ENCODE results near the gene GLIS1.

Gene GLIS1

DNA sequence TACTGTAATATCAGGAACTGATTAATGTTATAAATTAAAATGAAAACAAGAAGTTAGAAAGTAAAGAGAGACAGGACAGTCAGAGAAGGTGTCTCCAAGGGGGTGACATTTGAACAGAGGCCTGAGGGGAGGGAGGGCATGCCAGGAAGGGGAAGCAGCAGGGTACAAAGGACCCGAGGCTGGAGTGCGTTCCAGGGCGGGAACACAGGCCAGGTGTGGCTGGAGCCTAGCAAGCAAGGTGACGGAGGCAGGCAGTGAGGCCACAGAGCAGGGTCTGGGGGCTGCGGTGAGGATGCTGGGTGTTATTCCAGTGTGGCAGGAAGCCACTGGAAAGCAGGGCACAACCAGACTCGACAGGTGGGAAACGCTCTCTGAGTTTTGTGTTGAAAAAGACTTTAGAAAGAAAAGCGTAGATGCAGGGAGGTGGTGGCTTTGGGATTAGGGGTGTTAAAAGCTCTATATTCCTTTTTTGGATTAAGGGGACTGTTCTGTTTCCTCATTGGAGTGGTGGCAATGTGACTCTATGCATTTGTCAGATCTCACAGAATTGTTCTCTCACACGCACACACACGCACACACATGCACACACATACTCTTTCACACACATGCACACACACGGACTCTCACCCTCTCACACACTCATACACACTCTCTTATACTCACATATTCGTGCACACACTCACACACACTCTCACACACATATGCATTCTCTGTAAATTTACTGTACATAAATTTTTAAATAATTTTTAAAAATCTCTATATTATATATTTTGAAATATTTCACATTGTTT is 124.5 kb downstream of the GLIS1 start:
- no peak overlapping the region for H3K4me3 ChIP-seq (ENCODE audit: low read length)
- no peak for DNase-seq (ENCODE audit: low read depth, low spot score)

DNA sequence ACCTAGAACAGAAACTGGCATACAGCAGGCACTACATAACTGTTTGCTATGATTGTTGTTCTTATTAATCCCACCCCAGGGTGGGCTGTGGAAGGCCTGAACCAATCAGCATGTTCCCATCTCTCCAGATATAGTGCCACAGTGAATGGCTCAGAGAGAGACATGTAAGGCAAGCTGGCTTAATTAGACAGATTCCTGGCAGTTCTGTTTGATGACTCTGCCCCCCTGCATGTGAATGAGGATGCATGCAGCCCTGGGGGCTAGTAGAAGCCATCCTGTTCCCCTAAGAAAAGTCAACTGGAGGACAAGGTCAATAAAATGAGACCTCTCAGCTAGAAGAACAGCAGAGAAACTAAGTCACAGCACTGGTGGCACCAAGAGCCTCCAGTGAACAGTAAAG is 130.3 kb downstream of the GLIS1 start:
- no peak overlapping the region for H3K4me3 ChIP-seq (ENCODE audit: low read length)
- DNase-seq (ENCODE audit: low read depth, low spot score): no peak

DNA sequence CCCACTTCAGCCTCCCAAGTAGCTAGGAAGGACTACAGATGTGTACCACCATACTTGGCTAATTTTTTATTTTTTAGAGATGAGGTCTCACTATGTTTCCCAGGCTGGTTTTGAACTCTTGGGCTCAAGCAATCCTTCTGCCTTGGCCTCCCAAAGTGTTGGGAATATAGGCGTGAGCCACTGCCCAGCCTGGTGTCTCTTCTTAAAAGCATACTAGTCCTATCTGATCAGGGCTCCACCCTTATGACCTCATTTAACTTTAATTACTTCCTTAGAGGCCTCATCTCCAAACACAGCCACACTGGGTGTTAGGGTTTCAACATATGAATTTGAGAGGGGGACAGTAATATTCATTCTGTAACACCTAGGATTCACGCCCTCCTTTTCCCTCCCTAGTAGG is 130.9 kb downstream of the GLIS1 start:
- no peak for DNase-seq (ENCODE audit: low read depth, low spot score)
- no peak overlapping the region for H3K4me3 ChIP-seq (ENCODE audit: low read length)

DNA sequence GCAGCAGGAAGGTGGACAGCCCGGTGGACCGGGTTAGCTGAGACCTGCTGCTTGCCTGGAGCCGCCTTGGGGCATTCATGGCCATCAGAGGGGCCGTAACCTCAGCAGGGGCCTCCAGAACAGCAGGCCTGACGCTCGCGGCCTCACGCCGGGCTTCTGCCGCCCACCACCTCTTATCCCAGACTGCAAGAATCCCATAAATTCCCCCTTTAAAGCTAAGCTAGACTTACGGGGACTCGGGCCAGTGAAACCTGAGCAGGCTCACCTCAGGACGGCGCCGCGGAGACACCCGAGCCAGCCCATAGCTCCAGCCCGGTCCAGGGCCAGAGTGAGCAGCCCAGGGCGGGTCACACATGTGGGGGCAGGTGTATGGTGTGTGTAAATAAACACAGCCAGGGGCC is 132.3 kb downstream of the GLIS1 start:
- no peak overlapping the region for H3K4me3 ChIP-seq (ENCODE audit: low read length)
- DNase-seq (ENCODE audit: low read depth, low spot score): no peak

DNA sequence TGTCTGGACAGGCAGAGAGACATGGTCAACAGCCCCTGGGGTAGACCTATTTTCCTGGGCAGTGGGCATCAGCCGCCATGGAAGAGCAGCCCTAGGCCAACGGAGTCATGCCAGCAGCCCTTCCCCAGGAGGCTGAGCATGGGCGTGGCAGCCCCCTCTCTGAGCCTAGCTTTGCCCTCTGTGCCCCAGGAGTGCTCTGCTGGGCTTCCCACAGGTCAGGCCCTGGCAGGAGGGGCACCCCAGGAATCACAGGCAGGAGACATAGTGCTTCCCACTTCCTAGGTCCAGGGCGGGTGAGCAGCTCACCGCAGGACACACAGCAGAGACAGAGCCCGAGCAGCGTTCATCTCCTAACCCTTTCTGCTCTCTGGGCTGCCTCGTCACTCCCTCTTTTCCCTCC is 132.8 kb downstream of the GLIS1 start:
- no peak for DNase-seq (ENCODE audit: low read depth, low spot score)
- H3K4me3 ChIP-seq (ENCODE audit: low read length): no peak overlapping the region

DNA sequence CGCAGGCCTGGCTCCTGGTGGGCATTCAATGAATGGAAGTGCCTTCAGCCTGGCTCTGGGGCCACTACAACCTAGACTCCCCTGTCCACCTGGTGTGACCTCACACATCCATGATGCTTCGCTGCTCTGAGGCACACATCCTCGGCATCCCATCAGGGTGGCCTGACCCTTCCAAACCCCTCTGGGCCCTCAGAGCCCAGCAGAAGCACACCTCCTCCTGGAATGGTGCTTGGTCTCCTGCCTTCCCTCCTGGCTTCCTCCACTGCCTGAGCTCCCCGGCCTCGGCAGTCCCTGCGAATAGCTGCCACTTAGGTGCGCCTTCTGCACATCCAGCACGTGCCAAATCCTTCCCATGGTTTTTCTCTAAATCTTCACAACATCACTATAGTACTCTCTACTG is 133.8 kb downstream of the GLIS1 start:
- DNase-seq (ENCODE audit: low read depth, low spot score): no peak
- no peak overlapping the region for H3K4me3 ChIP-seq (ENCODE audit: low read length)

DNA sequence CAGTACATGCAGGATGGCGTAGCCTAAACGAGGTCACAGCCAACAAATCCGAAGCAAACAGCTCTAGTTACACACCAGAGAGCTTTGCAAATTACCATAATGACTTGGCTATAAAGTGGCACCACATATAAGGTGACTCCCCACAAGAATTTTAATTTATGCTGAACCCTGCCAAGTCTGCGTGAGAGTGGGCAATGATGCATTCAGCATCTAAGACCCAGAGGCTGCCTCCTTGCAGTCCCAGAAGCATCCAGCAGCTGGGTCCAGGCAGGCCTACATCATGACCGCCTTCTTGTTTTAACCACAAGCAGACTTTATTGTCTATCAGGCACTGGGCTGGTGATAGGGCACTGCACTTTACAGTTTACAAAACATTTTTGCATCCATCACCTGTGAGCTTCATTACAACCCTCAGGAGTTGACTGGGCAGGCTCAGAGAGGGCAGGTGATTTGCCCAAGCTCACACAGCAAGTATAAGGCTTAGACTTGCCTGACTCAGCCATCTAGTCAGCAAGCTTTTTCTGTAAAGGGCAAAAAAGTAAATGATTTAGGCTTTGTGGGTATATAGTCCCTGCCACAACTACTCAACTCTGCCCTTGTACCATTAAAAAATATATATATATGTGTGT is 134.6 kb downstream of the GLIS1 start:
- no peak overlapping the region for H3K4me3 ChIP-seq (ENCODE audit: low read length)
- no peak for DNase-seq (ENCODE audit: low read depth, low spot score)

DNA sequence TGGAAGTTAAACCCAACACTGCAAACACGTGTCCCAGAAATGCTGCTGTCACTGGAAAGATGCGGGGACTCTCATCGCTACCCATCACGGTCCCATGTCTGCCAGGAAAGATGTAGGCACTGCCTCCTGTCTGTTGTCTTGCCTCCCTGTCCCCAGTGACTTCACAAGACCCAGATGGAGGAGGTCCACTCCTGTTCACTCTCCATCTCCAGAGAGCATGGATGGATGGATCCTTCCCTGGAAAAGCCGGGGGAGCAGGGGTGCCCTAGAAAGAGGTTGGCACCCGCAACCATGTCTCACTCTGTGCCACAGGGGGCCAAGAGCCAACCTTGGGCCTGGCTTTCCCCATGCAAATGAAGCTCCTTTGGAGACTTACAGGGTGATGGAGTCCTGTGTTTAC is 135.5 kb downstream of the GLIS1 start:
- no peak for DNase-seq (ENCODE audit: low read depth, low spot score)
- no peak overlapping the region for H3K4me3 ChIP-seq (ENCODE audit: low read length)

DNA sequence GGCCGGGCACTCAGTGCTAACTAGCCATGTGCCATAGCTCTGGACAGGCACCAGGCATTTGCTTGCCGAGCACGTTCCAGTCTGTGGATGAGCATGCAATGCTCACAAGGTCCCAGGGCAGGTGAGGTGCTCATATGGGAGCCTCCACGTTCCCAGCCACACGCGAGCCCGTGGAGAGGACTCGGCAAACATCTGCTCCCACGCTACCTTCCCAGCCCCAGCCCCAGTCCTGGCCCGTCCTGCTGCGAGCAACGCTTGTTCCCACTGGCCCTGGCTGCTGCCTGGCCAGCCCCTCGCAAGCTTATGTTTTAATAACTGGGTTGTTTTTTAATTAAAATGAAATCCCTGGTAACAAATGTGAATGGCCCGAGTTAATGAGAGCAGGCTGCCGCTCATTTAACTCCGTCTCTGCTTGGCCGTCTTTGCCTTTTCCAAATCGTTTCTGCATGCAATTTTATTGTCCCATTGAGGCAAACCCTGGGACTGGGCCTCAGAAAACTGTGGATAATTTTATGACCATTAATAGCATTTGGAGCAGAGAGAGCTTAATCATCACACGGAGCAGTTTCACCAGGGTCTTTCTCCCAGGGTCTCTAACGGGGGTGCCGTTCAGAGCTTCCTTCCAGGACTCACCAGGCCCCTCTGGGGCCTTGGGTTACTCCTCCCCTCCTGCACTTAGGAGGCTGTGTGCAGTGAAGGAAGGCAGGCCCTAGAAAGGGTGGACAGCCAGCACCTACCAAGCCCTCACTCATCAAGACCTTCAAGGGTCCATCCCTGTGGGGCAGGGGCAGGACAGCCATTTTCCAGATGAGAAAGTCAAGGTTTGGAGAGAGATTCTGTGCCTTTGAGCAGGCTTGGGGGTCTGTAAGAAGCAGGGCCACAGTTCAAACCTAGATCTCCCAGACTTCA is 136.8 kb downstream of the GLIS1 start:
- no peak for DNase-seq (ENCODE audit: low read depth, low spot score)
- H3K4me3 ChIP-seq (ENCODE audit: low read length): no peak overlapping the region

DNA sequence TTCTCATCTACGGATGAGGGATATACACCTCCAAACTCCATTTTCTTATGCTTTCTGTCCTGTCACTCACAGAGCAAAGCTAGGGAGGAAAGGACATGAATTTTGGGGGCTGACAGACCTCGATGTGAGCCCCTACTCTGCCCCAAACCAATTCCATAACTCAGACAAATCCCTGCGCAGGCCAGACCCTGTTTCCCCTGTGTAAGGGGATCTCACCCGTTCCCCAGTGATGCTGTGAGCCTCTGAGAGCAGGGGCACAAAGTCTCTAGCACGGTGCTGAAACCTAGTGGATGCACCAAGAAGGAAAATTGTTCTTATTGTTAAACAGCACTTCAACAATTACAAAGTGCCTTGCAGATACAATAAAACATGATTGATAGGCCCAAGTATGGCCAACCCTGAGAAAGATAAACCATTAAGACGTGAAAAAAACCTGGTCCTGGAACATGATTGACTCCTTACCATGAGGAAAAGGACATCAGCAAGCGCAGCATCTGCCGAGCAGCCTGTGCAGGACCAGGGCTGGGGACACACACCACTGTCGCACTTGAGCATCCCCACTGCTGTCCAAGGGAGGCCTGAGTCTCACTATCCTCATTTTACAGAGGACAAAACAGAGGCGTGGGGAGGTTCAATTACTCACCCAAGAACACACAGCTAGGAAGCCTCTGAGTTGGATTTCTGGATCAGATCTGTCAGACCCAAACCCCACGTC is 137.8 kb downstream of the GLIS1 start:
- no peak for DNase-seq (ENCODE audit: low read depth, low spot score)
- no peak overlapping the region for H3K4me3 ChIP-seq (ENCODE audit: low read length)

DNA sequence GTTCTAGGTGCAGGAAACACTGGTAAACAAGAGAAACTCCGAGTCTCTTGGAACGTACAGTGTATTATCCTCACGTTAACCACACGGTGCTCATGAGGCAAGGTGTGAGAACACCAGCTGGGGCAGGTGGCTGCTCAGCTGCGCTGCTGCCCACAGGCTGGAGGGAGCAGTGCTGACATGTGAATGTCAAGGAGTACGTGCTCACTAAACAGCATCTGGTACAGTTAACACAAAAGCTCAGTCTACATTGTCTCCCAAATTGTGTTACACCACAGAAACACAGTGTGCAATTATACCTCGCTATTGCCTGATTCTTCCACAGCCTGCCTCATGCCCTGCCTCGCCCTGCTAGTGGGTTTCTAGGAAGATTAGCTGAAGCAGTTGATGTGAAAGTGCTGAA is 138.4 kb downstream of the GLIS1 start:
- no peak overlapping the region for H3K4me3 ChIP-seq (ENCODE audit: low read length)
- DNase-seq (ENCODE audit: low read depth, low spot score): peak; percentile 50

DNA sequence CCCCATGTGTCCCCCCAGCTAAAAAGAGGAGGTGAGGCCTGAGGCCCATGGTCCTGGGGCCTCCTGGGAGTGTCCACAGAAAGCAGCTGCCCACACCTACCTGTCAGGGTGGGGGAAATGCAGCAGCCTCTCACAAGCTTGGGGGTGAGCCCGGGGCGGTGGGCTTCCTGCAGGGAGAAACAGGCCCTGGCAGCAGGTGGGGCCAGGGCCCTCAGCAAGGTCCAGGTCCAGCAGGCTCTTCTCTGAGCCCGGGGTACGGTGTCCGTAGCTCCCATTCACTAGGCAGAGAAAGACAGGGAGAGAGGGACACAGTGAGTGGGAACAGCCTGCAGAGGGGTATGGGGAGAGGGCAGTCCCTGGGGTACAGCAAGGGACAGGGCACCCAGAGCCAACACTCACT is 139.0 kb downstream of the GLIS1 start:
- no peak overlapping the region for H3K4me3 ChIP-seq (ENCODE audit: low read length)
- no peak for DNase-seq (ENCODE audit: low read depth, low spot score)

DNA sequence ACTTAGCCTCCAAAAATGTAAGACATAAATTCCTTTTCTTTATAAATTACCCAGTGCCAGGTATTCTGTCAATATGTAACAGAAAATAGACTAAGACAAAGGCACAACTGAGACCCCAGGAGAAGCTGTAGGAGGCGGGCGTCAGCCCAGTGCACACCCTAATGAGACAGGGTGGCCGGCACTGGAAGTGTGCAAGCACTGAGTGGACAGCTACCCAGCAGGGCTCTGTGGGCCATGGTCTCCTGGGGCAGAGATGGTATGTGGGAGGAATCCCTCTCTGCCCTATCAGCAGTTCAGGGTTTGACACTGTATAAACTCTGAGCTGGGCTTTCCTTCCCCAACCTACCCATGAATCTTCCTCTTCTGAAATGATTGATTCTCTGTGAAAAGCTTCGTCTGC is 139.5 kb downstream of the GLIS1 start:
- DNase-seq (ENCODE audit: low read depth, low spot score): no peak
- H3K4me3 ChIP-seq (ENCODE audit: low read length): no peak overlapping the region

DNA sequence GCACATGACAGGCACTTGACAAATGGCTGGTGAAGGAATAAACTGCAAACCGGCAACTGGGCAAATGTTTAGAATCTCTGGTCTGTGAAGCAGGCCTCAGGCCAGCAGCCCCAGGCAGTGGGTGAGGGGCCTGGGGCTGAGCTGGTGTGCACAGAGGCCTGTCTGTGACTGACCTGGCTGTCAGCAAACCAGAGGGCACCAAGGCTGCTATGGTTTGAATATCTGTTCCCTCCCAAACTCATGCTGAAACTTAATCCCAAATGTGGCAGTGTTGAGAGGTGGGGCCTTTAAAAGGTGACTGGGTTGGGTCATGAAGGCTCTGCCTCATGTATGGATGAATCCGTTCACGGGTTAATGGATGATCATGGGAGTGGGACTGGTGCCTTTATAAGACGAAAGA is 140.0 kb downstream of the GLIS1 start:
- H3K4me3 ChIP-seq (ENCODE audit: low read length): no peak overlapping the region
- no peak for DNase-seq (ENCODE audit: low read depth, low spot score)

DNA sequence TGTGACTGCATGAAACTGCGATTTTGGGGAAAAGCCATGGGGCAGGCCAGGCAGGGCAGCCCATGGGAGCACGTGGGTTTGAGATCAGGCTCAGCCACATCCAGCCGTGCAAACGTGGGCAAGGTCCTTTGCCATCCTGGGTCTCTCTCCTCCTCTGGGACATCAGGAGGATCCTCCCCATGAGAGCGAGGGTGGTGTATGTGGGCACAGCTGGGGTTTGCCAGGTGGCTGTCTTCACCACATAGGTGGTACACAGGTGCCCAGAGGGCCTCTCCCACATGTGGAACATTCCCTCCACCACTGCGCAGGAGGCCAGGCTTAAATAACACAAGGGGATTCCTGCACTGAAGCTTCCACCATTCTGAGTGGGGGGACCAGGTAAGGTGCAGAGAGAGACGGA is 143.1 kb downstream of the GLIS1 start:
- H3K4me3 ChIP-seq (ENCODE audit: low read length): no peak overlapping the region
- no peak for DNase-seq (ENCODE audit: low read depth, low spot score)

DNA sequence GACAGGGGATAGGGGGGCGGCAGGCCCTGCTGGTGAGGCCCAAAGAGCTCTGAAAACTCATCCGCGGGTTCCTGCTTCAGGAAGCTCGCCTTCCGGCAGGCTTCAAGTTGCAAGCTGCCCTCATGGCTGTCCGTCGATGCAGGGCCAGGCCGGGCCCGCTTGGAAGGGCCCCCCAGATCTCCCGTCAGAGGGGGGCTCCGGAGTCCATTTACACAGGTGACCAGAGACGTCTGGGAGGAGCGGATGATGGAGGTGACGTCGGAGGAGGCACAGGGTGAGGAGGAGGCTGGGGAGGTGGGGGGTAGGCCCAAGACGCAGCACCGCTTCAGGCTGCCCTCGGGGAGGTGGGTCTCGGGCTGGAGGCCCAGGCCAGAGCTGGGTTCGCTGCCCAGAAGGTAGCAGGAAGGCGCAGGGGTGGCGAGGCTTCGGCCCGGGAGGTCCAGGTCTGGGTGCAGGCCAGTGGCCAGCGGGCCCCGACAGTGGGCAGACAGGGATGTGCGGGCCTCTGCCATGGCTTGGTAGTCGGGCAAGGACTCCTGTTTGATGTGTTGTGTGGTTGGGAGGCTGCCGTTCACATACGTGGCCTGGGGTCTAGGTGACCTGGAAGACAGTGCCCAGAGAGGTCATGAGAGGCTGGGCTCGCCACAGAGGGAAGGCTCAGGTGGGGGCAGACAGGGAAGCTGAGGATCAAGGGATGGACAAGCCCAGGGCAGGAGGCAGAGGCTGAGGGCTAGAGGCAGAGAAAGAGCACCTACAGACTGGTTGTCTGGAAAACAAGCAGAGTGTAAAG is 144.4 kb downstream of the GLIS1 start:
- no peak for DNase-seq (ENCODE audit: low read depth, low spot score)
- no peak overlapping the region for H3K4me3 ChIP-seq (ENCODE audit: low read length)

DNA sequence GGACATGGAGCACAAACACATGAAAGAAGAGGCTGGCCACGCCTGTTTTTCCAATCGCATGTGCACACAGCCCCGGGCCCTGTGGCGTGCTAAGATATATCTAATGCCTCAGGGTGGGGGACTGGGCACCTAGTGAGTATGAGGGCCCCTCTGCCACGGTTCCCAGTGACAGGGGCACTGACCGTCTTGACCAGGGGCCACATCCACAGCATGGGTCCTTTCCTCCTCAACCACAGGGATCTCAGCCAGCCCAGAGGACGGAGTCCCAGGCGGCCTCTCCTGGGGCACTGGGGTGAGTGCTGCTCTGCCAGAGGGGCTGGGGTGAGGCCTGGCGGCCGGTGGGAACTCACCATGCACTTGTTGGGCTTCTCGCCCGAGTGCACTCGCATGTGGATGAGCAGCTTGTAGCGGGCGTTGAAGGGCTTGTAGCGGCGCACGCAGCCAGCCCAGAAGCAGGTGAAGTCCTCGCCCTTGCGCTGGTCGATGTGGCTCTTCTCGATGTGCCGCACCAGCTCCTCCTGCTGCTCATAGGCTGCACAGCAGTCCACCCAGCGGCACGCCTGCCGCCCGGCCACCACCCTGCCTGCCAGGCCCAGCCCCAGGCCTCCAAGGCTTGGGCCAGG is 145.1 kb downstream of the GLIS1 start:
- no peak overlapping the region for H3K4me3 ChIP-seq (ENCODE audit: low read length)
- no peak for DNase-seq (ENCODE audit: low read depth, low spot score)

DNA sequence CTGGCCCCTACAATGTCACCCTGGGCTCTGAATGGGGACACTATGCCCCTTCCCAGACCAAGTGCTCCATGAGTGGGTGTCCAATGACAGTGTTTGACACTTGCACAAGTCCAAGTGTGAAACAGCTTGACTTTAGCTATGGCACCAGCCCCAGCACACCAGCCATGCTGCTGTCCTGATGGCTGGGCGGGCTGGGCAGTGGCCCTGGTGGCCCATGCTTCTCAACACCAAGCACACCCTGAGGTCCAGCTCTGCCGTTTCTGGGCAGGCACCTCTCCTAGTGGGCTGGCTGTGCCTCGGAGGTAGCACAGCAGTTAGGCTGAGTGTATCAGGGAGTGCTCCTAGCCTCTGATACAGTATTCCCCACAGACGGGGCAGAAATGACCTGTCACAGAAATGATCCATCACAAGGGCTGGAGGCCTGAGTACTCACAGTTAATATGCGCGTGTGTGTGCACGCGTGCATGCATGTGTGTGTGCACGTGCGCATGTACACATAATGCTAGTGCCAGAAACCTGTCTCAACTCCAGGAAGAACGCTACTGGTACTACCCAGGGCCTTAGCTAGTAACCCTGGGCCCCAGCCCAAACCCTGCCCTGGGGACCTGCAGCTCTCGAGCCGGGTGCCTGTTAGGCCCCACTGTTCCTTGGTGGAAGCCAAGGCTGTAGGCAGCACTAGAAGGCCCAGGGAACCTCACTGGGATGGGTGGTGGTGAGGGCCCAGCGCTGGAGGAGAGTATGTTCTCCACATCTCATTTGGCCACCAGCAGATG is 145.8 kb downstream of the GLIS1 start:
- DNase-seq (ENCODE audit: low read depth, low spot score): no peak
- H3K4me3 ChIP-seq (ENCODE audit: low read length): no peak overlapping the region

Data from Jurkat, Clone E6-1 (cell line).